GM18507 (cell line): ENCODE data around the gene CTNNA2.
"Not testable (repeated sequence)": the region's sequence is repeated elsewhere in the genome, so short reads cannot be mapped to it uniquely, and the experiment has no call there.

ENCODE experiments used
- DNase-seq: peaks from one replicate; pipeline ENCODE4 v3.0.0; 2011; ENCODE audit warnings: low read depth; ENCODE audit not compliant: insufficient read length; ENCODE audit errors: extremely low spot score
- FAIRE-seq: peaks from 2 replicates; lab custom pipeline; 2011; peaks lifted over from hg19 to GRCh38; lab: Jason Lieb, UNC

Gene CTNNA2

DNA sequence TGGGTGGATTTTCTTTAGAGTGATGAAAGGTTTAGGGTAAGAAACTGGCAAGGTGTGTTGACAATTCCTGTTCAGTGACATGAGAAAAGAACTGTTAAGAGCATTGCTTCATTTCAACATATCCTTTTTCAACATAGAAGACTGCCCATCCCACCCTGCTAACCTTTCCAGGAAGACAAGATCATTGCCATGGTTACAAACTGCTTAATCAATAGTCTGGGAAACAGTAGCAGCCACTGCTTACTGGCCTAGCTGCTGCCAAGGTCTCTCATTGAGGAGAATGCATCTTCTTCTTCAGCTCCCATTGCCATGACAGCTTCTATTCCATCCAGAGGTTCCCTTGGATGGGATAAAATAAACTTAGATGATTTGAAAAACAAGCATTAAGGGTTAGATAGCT lies 579.6 kb downstream of the CTNNA2 start:
- no peak for DNase-seq
- FAIRE-seq = no peak

DNA sequence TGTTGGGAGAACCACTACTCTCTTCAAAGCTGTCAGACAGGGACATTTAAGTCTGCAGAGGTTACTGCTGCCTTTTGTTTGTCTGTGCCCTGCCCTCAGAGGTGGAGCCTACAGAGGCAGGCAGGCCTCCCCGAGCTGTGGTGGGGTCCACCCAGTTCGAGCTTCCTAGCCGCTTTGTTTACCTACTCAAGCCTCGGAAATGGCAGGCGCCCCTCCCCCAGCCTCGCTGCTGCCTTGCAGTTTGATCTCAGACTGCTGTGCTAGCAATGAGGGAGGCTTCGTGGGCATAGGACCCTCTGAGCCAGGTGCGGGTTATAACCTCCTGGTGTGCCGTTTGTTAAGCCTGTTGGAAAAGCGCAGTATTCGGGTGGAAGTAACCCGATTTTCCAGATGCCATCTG lies 585.7 kb downstream of the CTNNA2 start:
- DNase-seq, FAIRE-seq: not testable (repeated sequence)

DNA sequence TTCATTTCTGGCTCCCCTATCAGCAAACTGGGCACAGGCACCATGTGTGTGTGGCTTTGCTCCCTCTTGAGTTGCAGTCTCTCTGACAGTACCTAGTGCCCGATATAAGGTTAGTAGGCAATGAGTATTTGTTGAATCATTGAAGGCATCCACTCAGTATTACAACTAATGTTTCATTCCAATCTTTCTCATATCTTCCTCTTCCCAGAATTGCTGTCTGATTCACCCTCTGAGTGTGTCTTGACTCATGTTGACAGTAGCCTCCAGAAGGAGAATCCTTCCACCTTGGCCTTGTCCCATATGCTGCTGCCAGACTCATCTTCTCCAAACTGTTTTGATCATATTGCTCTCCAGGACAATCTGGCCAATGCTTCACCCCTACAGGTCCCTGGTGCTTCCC lies 589.2 kb downstream of the CTNNA2 start:
- no peak for DNase-seq
- no peak for FAIRE-seq

DNA sequence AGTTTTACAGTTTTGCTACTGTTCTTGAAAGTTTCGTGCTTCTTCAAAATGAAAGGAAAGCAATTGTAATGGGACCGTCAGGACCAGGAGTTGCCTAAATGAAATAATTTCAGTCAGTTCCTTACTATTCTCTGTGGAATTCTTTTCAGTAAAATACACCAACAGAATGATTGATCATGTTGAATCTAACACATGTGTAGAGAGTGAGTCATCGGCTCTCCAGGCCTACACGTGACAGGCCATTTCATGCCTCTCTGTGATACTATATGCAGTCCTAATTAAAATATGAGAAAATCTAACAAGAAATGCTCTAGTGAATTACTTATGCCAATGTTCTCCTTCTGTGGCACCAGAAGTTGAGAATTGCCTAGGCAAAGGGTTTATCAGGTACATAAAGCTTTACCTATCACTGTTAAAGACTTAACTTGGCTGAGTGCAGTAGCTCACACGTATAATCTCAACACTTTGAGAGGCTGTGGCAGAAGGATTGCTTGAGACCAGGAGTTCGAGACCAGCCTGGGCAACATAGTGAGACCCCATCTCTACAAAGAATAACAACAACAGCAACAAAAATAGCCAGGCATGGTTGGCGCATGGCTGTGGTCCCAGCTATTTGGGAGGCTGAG lies 592.3 kb downstream of the CTNNA2 start:
- DNase-seq = no peak
- FAIRE-seq = no peak

DNA sequence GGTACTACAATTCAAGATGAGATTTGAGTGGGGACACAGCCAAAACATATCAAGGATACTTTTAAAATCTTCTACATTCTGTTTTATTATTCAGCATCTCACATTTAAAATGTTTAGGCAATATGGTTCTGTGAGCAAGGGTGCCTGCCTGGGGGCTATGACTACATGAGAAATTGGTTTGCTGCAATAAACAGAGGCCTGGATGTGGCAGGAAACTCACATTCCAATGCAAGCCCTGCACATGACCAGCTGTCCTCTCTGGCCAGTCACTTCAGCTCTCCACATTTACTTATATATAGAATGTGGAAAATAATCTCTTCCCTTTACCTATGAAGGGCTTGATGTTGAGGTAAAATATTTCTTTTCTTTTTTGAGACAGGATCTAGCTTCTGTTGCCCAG lies 598.3 kb downstream of the CTNNA2 start:
- no peak for DNase-seq
- no peak for FAIRE-seq

GRCh38 chr2:80112790-80113189 lies 599.9 kb downstream of the CTNNA2 start:
- FAIRE-seq = no peak

GRCh38 chr2:80113399-80113798 lies 600.5 kb downstream of the CTNNA2 start:
- FAIRE-seq = no peak
- no peak for DNase-seq

More at GRCh38 chr2:80112790-80113189, 599.9 kb downstream of the CTNNA2 start:
- no peak for DNase-seq

DNA sequence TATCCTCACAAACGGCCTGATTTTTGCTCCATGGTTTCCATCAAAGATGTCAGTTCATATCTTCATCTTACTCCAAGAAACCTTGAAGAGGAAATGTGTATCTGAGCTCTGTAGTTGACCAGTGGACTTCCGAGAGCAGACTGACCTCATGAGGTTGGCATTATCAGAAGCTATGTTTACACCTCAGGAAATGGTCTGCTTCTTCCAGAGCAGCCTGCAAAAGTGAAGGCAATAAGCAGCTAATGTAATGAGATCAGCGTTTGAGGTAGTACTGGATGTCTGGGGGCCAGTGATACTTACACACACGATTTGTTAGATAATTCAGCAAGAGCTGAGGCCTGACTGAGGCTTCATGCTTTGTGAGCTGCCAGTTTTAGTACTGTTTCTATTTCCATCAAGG lies 602.0 kb downstream of the CTNNA2 start:
- DNase-seq (no peak), FAIRE-seq (no peak)

GRCh38 chr2:80117401-80117800 lies 604.5 kb downstream of the CTNNA2 start:
- FAIRE-seq = no peak
- DNase-seq = no peak

GRCh38 chr2:80120866-80121265 lies 608.0 kb downstream of the CTNNA2 start:
- DNase-seq = no peak
- no peak for FAIRE-seq

- DNase-seq (no peak), FAIRE-seq (no peak)
Measured at GRCh38 chr2:80122675-80123074, 609.8 kb downstream of the CTNNA2 start.

DNA sequence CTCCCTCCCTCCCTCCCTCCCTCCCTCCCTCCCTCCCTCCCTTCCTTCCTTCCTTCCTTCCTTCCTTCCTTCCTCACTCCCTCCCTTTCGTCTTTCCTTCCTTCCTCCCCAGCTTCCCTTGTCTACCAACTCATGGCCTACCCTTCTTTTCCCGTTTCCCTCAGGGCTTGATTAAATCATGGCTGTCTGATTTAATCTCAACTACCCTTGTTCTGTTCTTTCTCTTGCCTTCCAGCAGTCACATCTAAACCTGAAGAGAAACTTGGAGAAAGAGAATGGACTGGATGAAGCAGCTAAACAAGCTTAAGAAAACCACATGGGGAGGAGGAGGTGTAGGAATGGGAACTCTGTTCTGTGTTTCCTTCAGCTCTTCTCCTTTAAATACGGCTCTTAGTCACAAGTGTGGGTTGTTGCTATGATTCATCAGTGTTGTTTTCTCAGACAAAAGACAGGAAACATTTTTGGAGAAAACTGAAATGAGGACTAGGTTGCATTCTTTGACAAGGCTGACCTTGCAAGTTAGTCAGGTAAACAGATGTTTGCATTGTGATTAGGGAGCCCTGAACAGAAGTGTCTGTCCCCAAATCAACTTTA lies 613.8 kb downstream of the CTNNA2 start:
- no peak for DNase-seq
- FAIRE-seq = no peak

- DNase-seq (no peak), FAIRE-seq (no peak)
Measured at GRCh38 chr2:80128080-80128479, 615.2 kb downstream of the CTNNA2 start.

DNA sequence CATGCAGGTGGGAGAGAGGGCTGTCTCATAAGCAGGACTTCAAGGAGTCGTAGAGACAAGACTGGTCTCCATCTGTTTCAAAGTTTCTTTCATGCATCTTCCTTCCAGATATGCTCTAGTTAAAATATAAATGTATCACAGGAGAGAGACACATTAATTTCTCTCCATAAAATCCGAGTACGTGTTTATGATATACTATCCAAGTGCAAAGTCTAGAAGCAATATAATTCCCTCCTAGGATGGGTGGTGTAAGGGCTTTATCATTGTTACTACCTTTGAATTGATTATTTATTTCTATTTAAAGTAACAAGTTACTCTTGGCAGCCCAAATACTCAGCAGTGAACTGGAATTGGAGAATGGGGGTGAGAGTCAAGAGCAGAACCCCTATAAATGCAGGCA lies 619.4 kb downstream of the CTNNA2 start:
- FAIRE-seq = no peak
- DNase-seq = no peak

DNA sequence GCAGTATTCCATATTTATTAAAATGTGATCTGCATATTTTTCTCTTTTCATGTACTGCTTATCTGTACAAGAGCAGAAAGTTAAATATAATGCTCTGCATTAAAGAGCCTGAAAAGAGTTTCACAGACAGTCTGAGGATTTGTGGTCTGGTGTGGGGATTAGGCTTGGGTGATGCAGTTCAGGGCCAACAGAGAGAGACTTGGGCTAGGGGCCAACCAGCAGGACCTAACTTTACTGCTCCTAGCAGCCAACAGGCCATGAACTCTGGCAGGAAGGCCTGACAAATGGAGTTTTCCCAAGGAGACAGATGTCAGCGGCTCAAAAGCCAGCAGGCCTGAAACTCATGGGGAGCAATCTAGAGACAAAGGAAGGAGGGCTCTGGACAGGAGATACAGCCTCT lies 622.1 kb downstream of the CTNNA2 start:
- DNase-seq (no peak), FAIRE-seq (no peak)

GRCh38 chr2:80136338-80136737 lies 623.5 kb downstream of the CTNNA2 start:
- FAIRE-seq = no peak
- DNase-seq = no peak

DNA sequence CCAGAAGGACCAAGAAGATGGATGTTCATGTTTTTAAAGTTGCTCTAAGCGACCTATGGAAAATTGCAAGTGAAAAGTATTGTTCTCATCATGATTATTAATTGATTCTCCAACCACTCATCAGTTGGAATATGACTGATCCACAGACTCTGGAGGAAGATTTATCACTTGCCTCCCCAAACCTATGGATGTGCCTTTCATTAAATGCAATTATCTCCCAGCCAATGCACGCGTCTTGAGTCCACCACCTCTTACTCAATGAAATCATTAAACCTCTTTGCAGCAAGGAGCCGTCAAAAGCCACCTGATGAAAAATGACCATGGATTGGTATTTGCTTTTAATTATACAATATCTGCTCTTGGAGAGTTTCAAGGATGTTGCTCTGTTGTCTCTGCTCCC lies 626.1 kb downstream of the CTNNA2 start:
- DNase-seq = no peak

GRCh38 chr2:80141007-80141726 lies 628.3 kb downstream of the CTNNA2 start:
- no peak for DNase-seq
- no peak for FAIRE-seq

More for the DNA sequence above, 626.1 kb downstream of the CTNNA2 start:
- FAIRE-seq = no peak

DNA sequence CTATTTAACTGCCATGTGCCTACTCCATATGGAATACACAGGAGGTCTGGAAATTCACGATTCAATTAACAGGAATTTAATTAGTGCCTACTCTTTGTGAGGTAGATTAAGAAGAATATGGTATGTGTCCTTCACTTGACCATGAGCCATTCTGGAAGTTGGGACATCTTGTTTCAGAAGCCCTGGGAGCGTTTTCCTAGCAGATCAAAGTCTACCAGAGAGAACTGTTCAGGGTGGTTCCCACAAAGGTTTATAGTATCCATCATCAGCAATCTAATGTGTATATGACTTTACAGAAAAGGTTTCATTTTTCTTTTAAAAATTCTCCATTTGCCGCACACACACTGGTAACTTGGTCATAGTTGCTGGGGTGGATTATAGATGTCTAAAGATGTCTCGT lies 632.6 kb downstream of the CTNNA2 start:
- DNase-seq (no peak), FAIRE-seq (no peak)

DNA sequence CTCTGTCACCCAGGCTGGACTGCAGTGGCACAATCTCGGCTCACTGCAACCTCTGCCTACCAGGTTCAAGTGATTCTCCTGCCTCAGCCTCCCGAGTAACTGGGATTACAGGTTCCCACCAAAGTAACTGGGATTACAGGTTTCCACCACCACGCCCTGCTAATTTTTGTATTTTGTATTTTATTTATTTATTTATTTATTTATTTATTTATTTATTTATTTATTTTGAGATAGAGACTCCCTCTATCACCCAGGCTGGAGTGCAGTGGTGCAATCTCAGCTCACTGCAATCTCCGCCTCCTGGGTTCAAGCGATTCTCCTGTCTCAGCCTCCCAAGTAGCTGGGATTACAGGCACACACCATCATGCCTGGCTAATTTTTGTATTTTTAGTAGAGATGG lies 633.9 kb downstream of the CTNNA2 start:
- DNase-seq, FAIRE-seq: not testable (repeated sequence)

DNA sequence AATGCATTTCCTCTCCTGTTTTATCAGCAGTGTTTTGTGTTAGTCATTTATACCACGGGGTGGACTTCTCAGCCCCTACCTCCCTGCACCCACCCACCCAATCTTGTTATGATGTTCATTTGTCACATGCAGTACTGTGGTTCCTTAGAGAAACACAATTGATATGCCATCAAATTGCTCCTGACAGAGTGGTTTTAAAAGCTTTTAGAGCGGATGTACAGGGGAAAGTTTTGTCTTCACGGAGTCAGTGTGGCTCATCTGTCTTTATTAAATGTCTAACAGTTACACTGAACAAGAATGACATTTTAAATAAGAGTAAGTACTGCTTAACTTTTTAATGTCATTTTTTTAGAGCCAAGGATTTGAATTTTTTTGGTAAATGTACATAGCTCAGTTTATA lies 634.8 kb downstream of the CTNNA2 start:
- DNase-seq (no peak), FAIRE-seq (no peak)
